ENCODE results near the gene DLGAP1.
"Not testable (repeated sequence)": the region's sequence is repeated elsewhere in the genome, so short reads cannot be mapped to it uniquely, and the experiment has no call there.

Gene DLGAP1

GRCh38 chr18:4292696-4293095 lies 162.4 kb downstream of the DLGAP1 start:
- Histone ChIP-seq H3K27me3 (ENCODE audit: insufficient read depth, poor library complexity, severe bottlenecking) (no peaks in the 10 kb centered on the region), H3K4me3 (replicated peaks; ENCODE audit: insufficient read depth, low read length) (no peak overlapping the region), H3K27ac (replicated peaks) (no peak overlapping the region)
- no peak for TF ChIP-seq SPI1 (IDR thresholded peaks at IDR 0.05; ENCODE audit: borderline replicate concordance, low read depth)
- no peak for TF ChIP-seq POLR2AphosphoS5 (IDR thresholded peaks at IDR 0.05; ENCODE audit: low read depth)
- TF ChIP-seq GABPA (IDR thresholded peaks at IDR 0.05; ENCODE audit: low read depth): no peak
- TF ChIP-seq, protein P1, sequence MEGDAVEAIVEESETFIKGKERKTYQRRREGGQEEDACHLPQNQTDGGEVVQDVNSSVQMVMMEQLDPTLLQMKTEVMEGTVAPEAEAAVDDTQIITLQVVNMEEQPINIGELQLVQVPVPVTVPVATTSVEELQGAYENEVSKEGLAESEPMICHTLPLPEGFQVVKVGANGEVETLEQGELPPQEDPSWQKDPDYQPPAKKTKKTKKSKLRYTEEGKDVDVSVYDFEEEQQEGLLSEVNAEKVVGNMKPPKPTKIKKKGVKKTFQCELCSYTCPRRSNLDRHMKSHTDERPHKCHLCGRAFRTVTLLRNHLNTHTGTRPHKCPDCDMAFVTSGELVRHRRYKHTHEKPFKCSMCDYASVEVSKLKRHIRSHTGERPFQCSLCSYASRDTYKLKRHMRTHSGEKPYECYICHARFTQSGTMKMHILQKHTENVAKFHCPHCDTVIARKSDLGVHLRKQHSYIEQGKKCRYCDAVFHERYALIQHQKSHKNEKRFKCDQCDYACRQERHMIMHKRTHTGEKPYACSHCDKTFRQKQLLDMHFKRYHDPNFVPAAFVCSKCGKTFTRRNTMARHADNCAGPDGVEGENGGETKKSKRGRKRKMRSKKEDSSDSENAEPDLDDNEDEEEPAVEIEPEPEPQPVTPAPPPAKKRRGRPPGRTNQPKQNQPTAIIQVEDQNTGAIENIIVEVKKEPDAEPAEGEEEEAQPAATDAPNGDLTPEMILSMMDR (IDR thresholded peaks at IDR 0.05; ENCODE audit: insufficient read depth, low read length): no peak
- no peak for TF ChIP-seq REST (IDR thresholded peaks at IDR 0.05; ENCODE audit: insufficient replicate concordance, low read depth)
- DNase-seq (ENCODE audit: low read depth in 1 of 2, low spot score in 1 of 2): no peak

- not testable (repeated sequence) for DNase-seq (ENCODE audit: low read depth in 1 of 2, low spot score in 1 of 2); H3K27ac ChIP-seq (replicated peaks); H3K27me3 ChIP-seq (ENCODE audit: insufficient read depth, poor library complexity, severe bottlenecking); H3K4me3 ChIP-seq (replicated peaks; ENCODE audit: insufficient read depth, low read length)
Measured at GRCh38 chr18:4287340-4287739, 167.8 kb downstream of the DLGAP1 start.

DNA sequence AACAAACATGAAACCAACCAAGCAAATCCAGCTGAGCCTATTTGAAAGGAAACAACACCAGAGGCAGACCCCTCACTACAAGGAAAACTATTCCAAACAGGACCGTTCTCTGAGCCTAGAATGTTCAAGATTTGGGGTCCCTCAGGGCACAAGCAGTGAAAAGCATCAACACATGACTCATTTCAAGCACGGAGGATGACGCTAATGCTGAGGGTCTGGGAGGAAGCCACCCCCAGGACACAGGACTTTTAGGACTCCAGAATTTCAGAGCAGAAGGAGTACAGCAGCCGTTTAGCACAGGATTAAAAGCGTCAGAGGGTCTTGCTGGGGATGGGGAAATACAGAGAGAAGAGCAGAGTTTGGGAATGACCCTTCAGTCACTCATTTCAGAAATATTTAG lies 168.9 kb downstream of the DLGAP1 start:
- DNase-seq (ENCODE audit: low read depth in 1 of 2, low spot score in 1 of 2): no peak
- Histone ChIP-seq H3K27ac (replicated peaks) (no peak overlapping the region), H3K27me3 (ENCODE audit: insufficient read depth, poor library complexity, severe bottlenecking) (no peaks in the 10 kb centered on the region), H3K4me3 (replicated peaks; ENCODE audit: insufficient read depth, low read length) (no peak overlapping the region)
- TF ChIP-seq GABPA (IDR thresholded peaks at IDR 0.05; ENCODE audit: low read depth): no peak

- Histone ChIP-seq H3K4me3 (replicated peaks; ENCODE audit: insufficient read depth, low read length) (no peak overlapping the region), H3K27me3 (ENCODE audit: insufficient read depth, poor library complexity, severe bottlenecking) (no peaks in the 10 kb centered on the region), H3K27ac (replicated peaks) (no peak overlapping the region)
- DNase-seq (ENCODE audit: low read depth in 1 of 2, low spot score in 1 of 2): no peak
- TF ChIP-seq, protein P1 (IDR thresholded peaks at IDR 0.05; ENCODE audit: insufficient read depth, low read length): no peak
- TF ChIP-seq REST (IDR thresholded peaks at IDR 0.05; ENCODE audit: insufficient replicate concordance, low read depth) (no peak), GABPA (IDR thresholded peaks at IDR 0.05; ENCODE audit: low read depth) (no peak), POLR2AphosphoS5 (IDR thresholded peaks at IDR 0.05; ENCODE audit: low read depth) (no peak), SPI1 (IDR thresholded peaks at IDR 0.05; ENCODE audit: borderline replicate concordance, low read depth) (no peak)
Measured at GRCh38 chr18:4285525-4285924, 169.6 kb downstream of the DLGAP1 start.

DNA sequence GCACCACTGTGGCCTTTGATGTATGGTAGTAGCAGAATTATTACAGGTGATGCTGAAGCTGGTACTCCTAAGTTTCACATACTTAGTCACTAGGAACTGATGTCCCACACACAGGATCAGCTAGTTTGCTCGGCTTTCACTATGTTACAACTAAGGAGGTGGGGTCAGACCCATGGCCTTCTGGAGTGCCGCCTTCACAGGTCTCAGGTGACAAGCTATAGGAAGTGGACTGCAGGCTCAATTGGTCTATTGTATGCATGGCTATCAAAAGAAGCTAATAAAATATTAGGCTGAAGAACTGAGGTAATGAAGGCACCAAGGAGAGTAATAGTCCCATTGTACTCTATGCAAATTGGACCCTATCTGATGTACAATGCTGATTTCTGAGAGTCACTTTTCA lies 170.6 kb downstream of the DLGAP1 start:
- H3K27ac ChIP-seq (replicated peaks): no peak overlapping the region
- H3K4me3 ChIP-seq (replicated peaks; ENCODE audit: insufficient read depth, low read length): no peak overlapping the region
- DNase-seq (ENCODE audit: low read depth in 1 of 2, low spot score in 1 of 2): no peak
- no peaks in the 10 kb centered on the region for H3K27me3 ChIP-seq (ENCODE audit: insufficient read depth, poor library complexity, severe bottlenecking)
- TF ChIP-seq GABPA (IDR thresholded peaks at IDR 0.05; ENCODE audit: low read depth) (no peak), POLR2AphosphoS5 (IDR thresholded peaks at IDR 0.05; ENCODE audit: low read depth) (no peak), REST (IDR thresholded peaks at IDR 0.05; ENCODE audit: insufficient replicate concordance, low read depth) (no peak), SPI1 (IDR thresholded peaks at IDR 0.05; ENCODE audit: borderline replicate concordance, low read depth) (no peak)
- TF ChIP-seq, protein P1 (IDR thresholded peaks at IDR 0.05; ENCODE audit: insufficient read depth, low read length): no peak

Data from HL-60 (cell line).